NCI-H510A treated with DMSO at 0.1 percent for 48 hours (cell line): Measurements from ENCODE around the gene WASF1.
"Not testable (repeated sequence)": the region's sequence is repeated elsewhere in the genome, so short reads cannot be mapped to it uniquely, and the experiment has no call there.

Source experiments
- DNase-seq: peaks from one replicate; lab custom pipeline; 2025; lab: John Stamatoyannopoulos, UW

The WASF1 gene

DNA sequence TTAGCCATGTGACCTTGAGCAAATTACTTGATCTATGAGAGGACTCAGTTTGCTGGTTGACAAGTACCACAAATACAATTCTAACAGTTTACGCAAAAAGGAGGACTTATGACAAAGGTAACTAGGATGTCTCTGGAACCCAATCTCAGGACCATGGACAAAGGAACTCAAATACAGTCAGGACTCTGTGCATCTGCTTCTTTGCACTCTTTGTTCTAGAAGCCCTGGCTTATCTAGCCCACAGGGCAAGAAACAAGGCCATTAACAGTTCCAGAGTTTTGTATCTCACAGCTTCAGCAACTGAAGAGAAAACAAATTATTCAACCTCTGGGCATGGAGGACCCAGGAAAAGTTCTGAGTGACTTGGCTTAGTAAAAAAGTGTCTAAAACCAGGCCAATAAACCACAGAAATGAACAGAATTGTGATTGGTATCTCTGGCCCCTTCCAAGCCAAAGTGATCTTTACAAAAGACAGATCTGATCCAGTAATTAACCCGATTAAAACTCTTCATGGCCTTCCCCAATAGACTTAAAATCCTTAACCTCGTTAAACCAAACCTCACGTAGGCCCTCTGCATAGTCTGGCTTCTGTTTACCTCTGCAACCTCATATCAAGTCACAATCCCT, 5.9 kb downstream of the WASF1 start:
- DNase-seq = no peak

GRCh38 chr6:110170081-110170480, 9.4 kb downstream of the WASF1 start:
- no peak for DNase-seq

DNA sequence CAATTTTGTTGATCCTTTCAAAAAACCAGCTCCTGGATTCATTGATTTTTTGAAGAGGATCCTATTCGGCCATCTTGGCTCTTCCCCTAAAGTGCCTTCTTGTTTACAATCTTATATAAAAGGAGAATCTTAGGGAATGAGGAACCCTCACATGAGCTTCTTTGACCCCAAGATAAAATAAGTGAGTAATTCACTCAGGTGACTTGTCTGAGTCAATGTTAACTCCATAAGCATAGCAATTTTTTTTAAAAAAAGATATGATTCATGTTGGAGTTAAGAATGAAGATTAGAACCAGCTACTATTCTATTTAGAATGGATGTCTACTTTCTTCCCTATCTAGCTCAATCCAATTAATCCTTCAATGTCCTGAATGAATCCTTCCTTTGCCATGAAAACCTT, 21.0 kb downstream of the WASF1 start:
- no peak for DNase-seq

- no peak for DNase-seq
These were observed 31.6 kb downstream of the WASF1 start for GRCh38 chr6:110147870-110148269.

- DNase-seq = no peak
These were observed 38.8 kb downstream of the WASF1 start for GRCh38 chr6:110140650-110141049.

DNA sequence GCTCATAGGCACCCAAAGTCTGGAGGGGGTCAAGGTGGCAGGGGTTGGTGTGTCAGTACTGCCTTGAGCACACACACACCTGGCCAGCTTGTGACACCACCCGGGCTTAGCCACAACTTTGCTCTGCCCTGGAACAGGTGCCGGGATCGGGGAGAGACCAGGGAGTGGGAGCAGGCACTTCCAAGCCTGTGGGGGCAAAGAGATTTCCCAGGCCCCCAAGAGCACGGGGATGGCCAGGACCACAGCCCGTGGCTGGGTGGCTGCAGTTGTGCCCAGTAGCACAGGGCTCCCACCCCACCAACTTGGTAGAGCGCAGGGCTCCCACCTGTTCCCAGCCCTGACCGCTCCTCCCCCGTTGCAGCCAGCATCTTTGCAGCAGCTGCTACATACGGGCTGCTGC, 40.4 kb downstream of the WASF1 start:
- DNase-seq = no peak

- DNase-seq = no peak
These were observed 41.3 kb downstream of the WASF1 start for GRCh38 chr6:110137924-110138887.

GRCh38 chr6:110130362-110130761, 49.1 kb downstream of the WASF1 start:
- DNase-seq = no peak

DNA sequence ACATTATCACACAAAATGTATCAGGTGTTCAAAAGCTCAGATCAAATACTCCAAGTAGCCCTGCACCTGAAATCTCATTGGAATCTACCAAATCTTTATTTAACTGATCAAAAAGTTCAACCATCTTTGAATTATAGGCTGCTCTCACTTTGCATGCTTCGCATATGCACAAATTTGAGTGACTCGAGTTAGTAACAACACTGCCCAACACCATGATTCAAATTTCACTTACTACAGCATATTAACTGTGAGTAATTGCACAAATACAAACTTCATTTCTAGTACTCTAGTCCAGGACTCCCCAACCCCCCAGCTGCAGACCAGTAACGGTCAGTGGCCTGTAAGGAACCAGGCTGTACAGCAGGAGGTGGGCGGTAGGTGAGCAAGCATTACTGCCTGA, 51.1 kb downstream of the WASF1 start:
- no peak for DNase-seq

DNA sequence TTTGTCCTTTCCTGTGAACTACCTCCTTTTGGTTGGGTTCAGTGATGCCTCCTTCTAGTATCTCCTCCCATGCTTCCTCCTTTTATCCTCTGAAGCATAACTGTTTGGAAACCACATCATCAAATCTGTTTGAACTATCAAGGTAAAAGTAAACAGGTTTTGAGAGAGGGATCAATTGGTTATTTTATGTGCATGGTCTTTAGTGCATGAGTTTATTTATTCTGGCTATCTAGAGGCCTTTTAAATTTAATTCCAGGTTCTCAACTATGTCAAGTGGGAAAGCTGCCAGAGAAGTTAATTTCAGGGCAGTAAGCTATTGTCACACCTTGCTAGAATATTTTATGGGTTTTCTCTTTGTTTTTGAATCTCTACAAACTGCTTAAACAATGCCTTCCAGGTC, 54.1 kb downstream of the WASF1 start:
- peak; percentile 13 for DNase-seq

- DNase-seq = not testable (repeated sequence)
These were observed 57.8 kb downstream of the WASF1 start for GRCh38 chr6:110121655-110122054.

DNA sequence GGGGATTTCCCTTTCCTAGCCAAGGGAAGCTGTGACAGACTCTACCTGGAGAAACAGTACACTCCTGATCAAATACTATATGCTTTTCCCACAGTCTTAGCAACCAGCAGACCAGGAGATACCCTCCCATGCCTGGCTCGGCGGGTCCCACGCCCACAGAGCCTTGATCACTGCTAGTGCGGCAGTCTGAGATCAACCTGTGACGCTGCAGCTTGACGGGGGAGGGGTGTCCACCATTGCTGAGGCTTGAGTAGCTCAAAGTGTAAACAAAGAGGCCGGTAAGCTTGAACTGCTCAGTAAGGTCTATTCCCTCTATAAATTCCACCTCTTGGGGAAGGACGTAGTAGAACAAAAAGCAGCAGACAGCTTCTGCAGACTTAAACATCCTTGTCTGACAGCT, 63.2 kb downstream of the WASF1 start:
- DNase-seq = no peak

GRCh38 chr6:110114004-110114403, 65.5 kb downstream of the WASF1 start:
- DNase-seq = no peak

DNA sequence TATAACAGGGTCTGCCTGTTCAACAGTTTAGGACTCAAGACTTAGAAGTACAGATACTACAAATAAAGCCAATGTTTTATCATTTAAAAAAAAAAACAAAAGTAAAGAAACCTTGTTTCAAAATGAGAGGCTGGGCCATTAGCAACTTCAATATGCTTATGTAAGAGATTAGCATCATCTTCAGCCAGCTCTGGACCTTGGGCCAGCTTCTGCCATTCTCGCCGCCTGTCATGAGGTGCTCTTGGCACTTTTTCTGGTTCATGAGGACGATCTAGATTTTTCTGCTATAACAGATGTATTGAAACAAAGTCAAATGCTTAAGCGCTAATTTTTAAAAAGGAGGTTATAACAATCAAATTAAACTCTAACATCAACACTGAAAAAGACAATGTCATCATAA, 74.2 kb downstream of the WASF1 start:
- no peak for DNase-seq

GRCh38 chr6:110103260-110103659, 76.2 kb downstream of the WASF1 start:
- DNase-seq = no peak

- DNase-seq = no peak
These were observed 77.1 kb downstream of the WASF1 start for GRCh38 chr6:110102411-110102810.

DNA sequence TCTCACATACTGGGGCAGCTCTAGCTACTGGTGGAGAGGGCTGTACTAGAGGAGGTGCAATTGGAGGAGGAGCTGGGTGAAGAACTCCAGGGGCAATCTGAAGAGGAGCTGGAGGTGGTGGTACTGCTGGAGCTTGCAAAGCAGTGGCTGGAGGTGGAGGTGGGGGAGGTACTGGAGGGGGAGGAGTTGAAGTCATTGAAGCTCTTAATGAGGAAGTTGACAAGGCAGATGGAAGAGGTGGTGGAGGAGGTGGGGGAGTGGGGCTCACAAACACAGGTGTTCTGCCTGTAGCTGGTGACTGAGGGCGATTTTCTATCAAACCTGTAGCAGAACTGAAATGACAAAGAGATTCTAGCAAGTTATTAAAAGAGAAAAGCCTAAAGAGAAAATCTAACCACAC, 77.6 kb downstream of the WASF1 start:
- DNase-seq = no peak

DNA sequence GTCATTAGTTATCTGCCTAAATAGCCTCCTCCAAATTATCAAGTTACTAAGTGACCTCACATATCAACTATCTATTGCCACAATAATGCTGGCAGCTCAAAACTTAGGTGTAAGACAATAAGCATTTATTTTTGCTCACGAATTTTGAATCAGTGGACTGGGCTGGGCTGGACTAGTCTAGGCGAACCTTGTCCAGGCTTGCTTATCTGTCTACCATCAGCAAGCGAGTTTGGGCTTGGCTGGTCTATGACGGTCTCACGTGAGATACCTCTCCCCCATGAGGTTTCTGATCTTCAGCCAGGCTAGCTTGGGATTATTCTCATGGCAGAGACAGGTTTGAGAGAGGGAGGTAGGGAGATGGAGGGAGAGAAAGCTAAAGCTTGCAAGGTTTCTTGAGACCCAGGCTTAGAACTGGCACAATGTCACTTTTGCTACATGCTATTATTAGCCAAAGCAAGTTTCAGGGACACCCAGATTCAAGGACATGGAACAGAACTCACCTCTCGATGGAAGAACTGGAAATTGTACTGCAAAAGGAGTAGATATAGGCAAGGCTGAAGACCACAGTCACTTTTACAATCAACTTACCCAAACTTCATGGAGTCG, 80.9 kb downstream of the WASF1 start:
- no peak for DNase-seq

- no peak for DNase-seq
These were observed 82.0 kb downstream of the WASF1 start for GRCh38 chr6:110097443-110097842.

DNA sequence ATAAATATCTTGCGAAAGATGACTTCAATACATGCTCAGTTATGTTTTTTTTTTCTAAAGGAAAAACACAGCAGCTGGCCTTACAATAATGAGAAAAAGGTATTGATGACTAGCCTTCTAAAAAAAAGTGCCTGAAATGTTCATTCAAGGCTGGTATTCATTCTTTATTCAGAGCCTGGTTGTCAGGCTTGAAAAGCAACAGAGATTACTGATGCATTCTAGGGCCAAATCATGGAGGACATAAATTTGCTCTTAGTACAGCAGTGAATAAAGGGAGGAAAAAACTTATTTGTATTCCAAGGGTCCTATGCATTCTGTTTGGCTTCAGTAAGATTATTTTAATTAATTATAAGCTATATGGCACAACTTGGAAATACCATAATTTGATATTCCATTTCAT, 83.5 kb downstream of the WASF1 start:
- no peak for DNase-seq

DNA sequence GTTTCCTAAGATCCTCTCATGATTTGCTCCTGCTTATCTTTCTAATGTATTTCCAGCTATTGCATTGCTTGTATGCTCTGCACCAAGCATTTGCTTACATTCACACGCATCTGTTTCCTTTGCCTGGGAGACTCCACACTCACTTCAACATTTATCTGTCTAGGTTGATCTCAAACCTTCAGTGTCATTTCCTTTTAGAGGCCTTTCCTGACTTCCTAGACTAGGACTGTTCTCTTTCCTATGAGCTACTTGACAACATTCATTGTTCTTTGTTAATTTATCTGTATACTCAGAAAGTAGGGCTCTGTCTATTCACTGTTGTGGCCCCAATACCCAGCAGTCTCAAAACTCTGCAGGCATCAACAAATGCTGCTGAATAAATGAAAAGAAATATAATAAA, 84.4 kb downstream of the WASF1 start:
- DNase-seq = no peak

GRCh38 chr6:110093981-110094380, 85.5 kb downstream of the WASF1 start:
- no peak for DNase-seq

- DNase-seq = no peak
These were observed 88.6 kb downstream of the WASF1 start for GRCh38 chr6:110090876-110091275.
